MCF 10A (cell line): ENCODE measurements around the gene PLEKHG7. TPM values are rescaled to one million over a fixed set of nuclear protein-coding genes. Genes with fewer than 3 reads are reported as not detected.

Source experiments
- BruUV-seq: library from RNA; stranded (reverse); fragments of 400-500 nt; replicated peaks from 2 replicates; lab custom pipeline; 2021; lab: Mats Ljungman, UMichigan
- CTCF ChIA-PET: fragments of 300-600 bp; sonication (Branson Sonifier 250); formaldehyde crosslinking; extraction: SDS; loops from one replicate; lab custom pipeline; 2021; ENCODE audit warnings: antibody characterized with exemption, inconsistent platforms; lab: Yijun Ruan, JAX
- POLR2A ChIA-PET: fragments of 300-600, 350-650 bp; sonication (Branson Sonifier 250); formaldehyde crosslinking; extraction: SDS; loops from one replicate; lab custom pipeline; 2020; ENCODE audit warnings: antibody characterized with exemption, inconsistent platforms; lab: Yijun Ruan, JAX
- DNase-seq: peaks from one replicate; pipeline ENCODE4 v3.0.0-alpha.2; 2018; ENCODE audit not compliant: unreplicated experiment
- H3K27ac Mint-ChIP-seq: one replicate; pipeline ENCODE4 v1.8.0; 2022; ENCODE audit warnings: mild to moderate bottlenecking, low read depth, mixed read lengths; ENCODE audit not compliant: unreplicated experiment
- H3K27me3 Mint-ChIP-seq: one replicate; pipeline ENCODE4 v1.8.0; 2022; ENCODE audit warnings: mixed read lengths; ENCODE audit not compliant: insufficient read depth, unreplicated experiment
- H3K36me3 Mint-ChIP-seq: one replicate; pipeline ENCODE4 v1.8.0; 2022; ENCODE audit warnings: mild to moderate bottlenecking, moderate library complexity, mixed read lengths; ENCODE audit not compliant: insufficient read depth, unreplicated experiment
- H3K4me1 Mint-ChIP-seq: one replicate; pipeline ENCODE4 v1.8.0; 2022; ENCODE audit warnings: mixed read lengths; ENCODE audit not compliant: insufficient read depth, unreplicated experiment
- H3K4me3 Mint-ChIP-seq: one replicate; pipeline ENCODE4 v1.8.0; 2022; ENCODE audit warnings: mild to moderate bottlenecking, moderate library complexity, mixed read lengths; ENCODE audit not compliant: unreplicated experiment
- H3K9me3 Mint-ChIP-seq: one replicate; pipeline ENCODE4 v1.8.0; 2022; ENCODE audit warnings: mixed read lengths; ENCODE audit not compliant: unreplicated experiment
- CTCF ChIP-seq: fragments of 200-600 bp; IDR thresholded peaks from one replicate; pipeline ENCODE4 v1.8.0; 2022; ENCODE audit warnings: antibody characterized with exemption, mild to moderate bottlenecking; ENCODE audit not compliant: unreplicated experiment
- intact Hi-C: fragments of 100-400 bp; cut with micrococcal nuclease; formaldehyde crosslinking; loops from 2 replicates; pipeline ENCODE4 v1.14.1; 2022
- total RNA-seq: library from RNA; stranded (reverse); gene quantifications from 2 replicates; pipeline ENCODE4 v1.2.3, GENCODE V29; 2022

Gene PLEKHG7
- total RNA-seq, 1 experiment from 2014 or later: not detected

DNA sequence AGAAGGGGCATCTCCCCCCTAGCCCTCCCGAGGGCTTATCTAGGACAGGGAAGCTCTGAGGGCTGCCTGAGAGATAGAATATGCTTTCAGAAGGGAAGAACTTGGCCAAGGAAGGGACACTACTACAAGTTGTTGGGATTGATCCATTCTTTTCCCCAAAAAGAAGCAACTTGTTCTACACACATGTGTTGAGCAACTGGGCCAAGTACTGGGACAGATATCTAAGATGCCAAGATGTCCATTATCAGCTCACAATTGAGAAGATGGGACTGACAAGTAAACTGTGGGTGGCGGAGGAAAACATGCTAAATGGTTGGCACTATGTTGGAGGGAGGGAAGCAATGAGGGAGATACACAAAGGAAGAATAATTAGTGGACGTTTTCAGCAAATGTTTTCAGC is 30.9 kb downstream of the PLEKHG7 start:
- POLR2A ChIA-PET: interaction anchor here (0.6 kb wide), 3 partner anchors 15 to 263 kb away, joined by 3 read pairs; no protein-coding TSS in a partner anchor
- CTCF ChIA-PET: interaction anchor here (0.9 kb wide), 1 partner anchor 77 kb away, joined by 3 read pairs; no protein-coding TSS in a partner anchor
- intact Hi-C loops: no loop called here
- H3K27ac Mint-ChIP-seq: no peak overlapping the region
- H3K36me3 Mint-ChIP-seq: no peaks in the 10 kb centered on the region
- no peaks in the 10 kb centered on the region for H3K27me3 Mint-ChIP-seq
- BruUV-seq: no TSS peak
- no peaks in the 10 kb centered on the region for H3K9me3 Mint-ChIP-seq
- no peak overlapping the region for H3K4me3 Mint-ChIP-seq
- no peak for TF ChIP-seq CTCF
- DNase-seq: no peak
- H3K4me1 Mint-ChIP-seq: no peaks in the 10 kb centered on the region

GRCh38 chr12:92735131-92735721 is 32.4 kb downstream of the PLEKHG7 start:
- BruUV-seq: no TSS peak
- peak; percentile 75 for DNase-seq
- no peak overlapping the region for H3K4me3 Mint-ChIP-seq
- POLR2A ChIA-PET: interaction anchor here (0.7 kb wide), 1 partner anchor 13 kb away, joined by 3 read pairs; no protein-coding TSS in a partner anchor
- no peaks in the 10 kb centered on the region for H3K27me3 Mint-ChIP-seq
- H3K36me3 Mint-ChIP-seq: no peaks in the 10 kb centered on the region
- H3K27ac Mint-ChIP-seq: peak overlapping the region; percentile 83
- CTCF ChIA-PET: no interaction called here
- H3K4me1 Mint-ChIP-seq: no peaks in the 10 kb centered on the region
- no peak for TF ChIP-seq CTCF
- intact Hi-C loops: no loop called here
- no peaks in the 10 kb centered on the region for H3K9me3 Mint-ChIP-seq

- H3K9me3 Mint-ChIP-seq: no peaks in the 10 kb centered on the region
- H3K4me1 Mint-ChIP-seq: no peaks in the 10 kb centered on the region
- no peak for DNase-seq
- no peaks in the 10 kb centered on the region for H3K36me3 Mint-ChIP-seq
- CTCF ChIA-PET: no interaction called here
- no peak overlapping the region for H3K27ac Mint-ChIP-seq
- TF ChIP-seq CTCF: no peak
- POLR2A ChIA-PET: no interaction called here
- no peak overlapping the region for H3K4me3 Mint-ChIP-seq
- no peaks in the 10 kb centered on the region for H3K27me3 Mint-ChIP-seq
- intact Hi-C loops: no loop called here
- no TSS peak for BruUV-seq
Observed at GRCh38 chr12:92736605-92737004, 33.8 kb downstream of the PLEKHG7 start.

- ChIA-PET POLR2A (interaction anchor here (0.9 kb wide), 1 partner anchor 22 kb away, joined by 3 read pairs; no protein-coding TSS in a partner anchor), CTCF (no interaction called here)
- H3K4me3 Mint-ChIP-seq: no peak overlapping the region
- H3K4me1 Mint-ChIP-seq: no peaks in the 10 kb centered on the region
- DNase-seq: no peak
- H3K27me3 Mint-ChIP-seq: no peaks in the 10 kb centered on the region
- BruUV-seq: no TSS peak
- no peak for TF ChIP-seq CTCF
- no peaks in the 10 kb centered on the region for H3K9me3 Mint-ChIP-seq
- intact Hi-C loops: no loop called here
- no peaks in the 10 kb centered on the region for H3K36me3 Mint-ChIP-seq
- H3K27ac Mint-ChIP-seq: no peak overlapping the region
Observed at GRCh38 chr12:92737855-92738850, 35.4 kb downstream of the PLEKHG7 start.
